Memory B cell (primary cell): ENCODE measurements around the gene ZNF792.
"Not testable (repeated sequence)": the region's sequence is repeated elsewhere in the genome, so short reads cannot be mapped to it uniquely, and the experiment has no call there.

ENCODE experiments used
- ATAC-seq: fragments of 150-1000 bp; cut with Tn5 transposase; 2 replicates; pipeline ENCODE4 v1.10.0; 2021; ENCODE audit warnings: low read depth, mild to moderate bottlenecking, moderate library complexity
- DNase-seq, 2 donors: peaks; one replicate each; pipeline ENCODE4 v3.0.0; 2022; ENCODE audit warnings: low spot score in 2 of 2
- H3K27ac Mint-ChIP-seq: one replicate; pipeline ENCODE4 v1.8.0; 2022; ENCODE audit warnings: mild to moderate bottlenecking, moderate library complexity, mixed read lengths
- H3K27me3 Mint-ChIP-seq: one replicate; pipeline ENCODE4 v1.8.0; 2022; ENCODE audit warnings: mixed read lengths
- H3K36me3 Mint-ChIP-seq: one replicate; pipeline ENCODE4 v1.8.0; 2022; ENCODE audit warnings: mild to moderate bottlenecking, mixed read lengths
- H3K4me1 Mint-ChIP-seq: one replicate; pipeline ENCODE4 v1.8.0; 2022; ENCODE audit warnings: mixed read lengths
- H3K4me3 Mint-ChIP-seq: one replicate; pipeline ENCODE4 v1.8.0; 2022; ENCODE audit warnings: mild to moderate bottlenecking, moderate library complexity, mixed read lengths
- H3K9me3 Mint-ChIP-seq: one replicate; pipeline ENCODE4 v1.8.0; 2022; ENCODE audit warnings: mixed read lengths

The ZNF792 gene

DNA sequence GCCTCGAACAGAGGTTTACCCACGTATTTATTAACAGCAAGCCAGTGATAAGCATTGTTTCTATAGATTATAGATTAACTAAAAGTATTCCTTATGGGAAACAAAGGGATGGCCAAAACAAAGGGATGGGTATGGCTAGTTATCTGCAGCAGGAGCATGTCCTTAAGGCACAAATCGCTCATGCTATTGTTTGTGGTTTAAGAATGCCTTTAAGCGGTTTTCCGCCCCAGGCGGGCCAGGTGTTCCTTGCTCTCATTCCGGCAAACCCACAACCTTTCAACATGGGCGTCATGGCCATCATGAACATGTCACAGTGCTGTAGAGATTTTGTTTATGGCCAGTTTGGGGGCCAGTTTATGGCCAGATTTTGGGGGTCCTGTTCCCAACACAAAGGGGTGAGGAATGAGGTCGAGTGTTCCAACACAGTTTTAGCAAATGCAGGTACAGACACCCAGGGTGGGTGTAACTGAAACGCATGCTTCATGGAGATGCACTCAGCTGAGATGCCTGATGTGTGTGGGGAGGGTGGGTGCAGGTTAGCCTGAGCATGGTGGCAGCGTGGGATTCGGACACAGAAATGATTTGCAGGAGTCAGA, 6.3 kb upstream of the ZNF792 start:
- not testable (repeated sequence) for H3K27ac Mint-ChIP-seq, H3K36me3 Mint-ChIP-seq, H3K4me3 Mint-ChIP-seq, H3K4me1 Mint-ChIP-seq, DNase-seq, H3K9me3 Mint-ChIP-seq, ATAC-seq, H3K27me3 Mint-ChIP-seq

DNA sequence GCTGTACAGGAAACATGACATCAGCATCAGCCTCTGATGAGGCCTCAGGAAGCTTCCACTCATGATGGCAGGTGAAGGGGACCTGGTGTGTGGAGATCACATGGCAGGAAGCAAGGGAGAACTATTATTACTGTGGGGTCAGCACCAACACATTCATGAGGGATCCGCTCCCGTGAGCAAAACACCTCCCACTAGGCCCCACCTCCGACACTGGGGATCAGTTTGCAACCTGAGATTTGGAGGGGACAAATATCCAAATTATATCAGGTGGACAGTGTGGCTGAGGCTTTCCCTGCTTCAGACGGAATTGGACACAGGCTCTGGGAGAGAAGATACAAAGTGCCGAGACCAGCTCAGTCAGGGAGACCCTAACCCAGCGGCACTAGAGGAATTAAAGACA, 5.7 kb upstream of the ZNF792 start:
- ATAC-seq = no peak
- Mint-ChIP-seq H3K27me3 (peaks cover 6% of the 10 kb centered on the region), H3K4me1 (peaks cover 5% of the 10 kb centered on the region), H3K36me3 (peaks cover 4% of the 10 kb centered on the region), H3K27ac (no peak overlapping the region), H3K4me3 (no peak overlapping the region), H3K9me3 (peaks cover 5% of the 10 kb centered on the region)
- no peak for DNase-seq

DNA sequence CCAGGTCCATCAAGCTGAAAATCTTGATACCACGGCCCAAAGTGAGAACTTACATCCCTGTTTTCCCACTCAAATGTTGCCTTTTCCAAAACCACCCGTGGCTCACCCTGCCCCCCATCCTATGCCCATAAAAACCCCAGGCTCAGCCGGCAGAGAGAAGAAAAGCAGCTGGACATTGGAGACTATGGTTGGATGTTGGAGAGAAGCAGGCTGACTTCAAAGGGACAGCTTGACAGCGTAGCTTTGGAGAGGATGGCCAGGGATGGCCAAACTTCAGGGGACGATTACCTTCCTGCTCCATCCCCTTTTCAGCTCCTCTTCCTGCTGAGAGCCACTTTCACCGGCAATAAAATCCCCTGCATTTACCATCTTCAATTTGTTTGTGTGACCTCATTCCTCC, 3.5 kb upstream of the ZNF792 start:
- ATAC-seq (no peak), DNase-seq (no peak)
- no peak overlapping the region for H3K4me3 Mint-ChIP-seq
- peaks cover 6% of the 10 kb centered on the region for H3K27me3 Mint-ChIP-seq
- no peak overlapping the region for H3K27ac Mint-ChIP-seq
- H3K36me3 Mint-ChIP-seq = peaks cover 7% of the 10 kb centered on the region
- peaks cover 8% of the 10 kb centered on the region for H3K4me1 Mint-ChIP-seq
- peaks cover 9% of the 10 kb centered on the region for H3K9me3 Mint-ChIP-seq

DNA sequence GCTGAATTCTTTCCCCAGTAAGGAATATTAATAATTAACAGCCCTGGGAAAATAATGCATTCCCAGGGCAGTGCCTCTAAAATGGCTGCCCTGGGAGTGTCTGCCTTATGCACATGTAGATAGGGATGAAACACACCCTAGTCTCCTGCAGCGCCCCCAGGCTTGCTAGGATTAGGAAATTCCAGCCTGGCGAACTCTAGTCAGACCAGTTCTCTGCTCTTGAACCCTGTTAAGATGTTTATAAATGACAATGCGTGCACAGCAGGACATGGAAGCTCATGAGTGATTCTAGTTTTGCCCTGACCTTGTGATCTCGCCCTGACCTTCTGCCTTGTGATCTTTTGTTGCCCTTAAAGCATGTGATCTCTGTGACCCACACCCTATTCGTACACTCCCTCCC, 1.5 kb upstream of the ZNF792 start:
- Mint-ChIP-seq H3K4me3 (peak overlapping the region; percentile 24), H3K36me3 (peaks cover 23% of the 10 kb centered on the region), H3K4me1 (peaks cover 22% of the 10 kb centered on the region), H3K9me3 (peaks cover 19% of the 10 kb centered on the region)
- H3K27me3 Mint-ChIP-seq, H3K27ac Mint-ChIP-seq, ATAC-seq, DNase-seq: not testable (repeated sequence)

DNA sequence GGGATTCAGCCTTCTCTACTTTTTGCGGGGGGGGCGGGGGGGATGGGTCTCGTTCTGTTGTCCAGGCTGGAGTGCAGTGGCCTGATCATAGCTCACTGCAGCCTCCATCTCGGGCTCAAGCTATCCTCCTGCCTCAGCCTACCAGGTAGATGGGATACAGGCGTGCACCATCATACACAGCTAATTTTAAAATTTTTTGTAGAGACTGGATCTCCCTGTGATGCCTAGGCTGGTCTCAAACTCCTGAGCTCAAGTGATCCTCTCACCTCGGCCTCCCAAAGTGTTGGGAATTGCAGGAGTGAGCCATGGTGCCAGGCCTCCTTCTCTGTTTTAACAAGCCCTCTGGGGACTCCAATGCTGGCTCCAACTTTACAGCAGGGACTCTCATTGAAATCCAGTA, 569 bp upstream of the ZNF792 start:
- Mint-ChIP-seq H3K36me3 (peaks cover 32% of the 10 kb centered on the region), H3K27me3 (peaks cover 3% of the 10 kb centered on the region), H3K4me1 (peaks cover 25% of the 10 kb centered on the region), H3K4me3 (no peak overlapping the region), H3K9me3 (peaks cover 26% of the 10 kb centered on the region), H3K27ac (no peak overlapping the region)
- no peak for ATAC-seq
- no peak for DNase-seq

DNA sequence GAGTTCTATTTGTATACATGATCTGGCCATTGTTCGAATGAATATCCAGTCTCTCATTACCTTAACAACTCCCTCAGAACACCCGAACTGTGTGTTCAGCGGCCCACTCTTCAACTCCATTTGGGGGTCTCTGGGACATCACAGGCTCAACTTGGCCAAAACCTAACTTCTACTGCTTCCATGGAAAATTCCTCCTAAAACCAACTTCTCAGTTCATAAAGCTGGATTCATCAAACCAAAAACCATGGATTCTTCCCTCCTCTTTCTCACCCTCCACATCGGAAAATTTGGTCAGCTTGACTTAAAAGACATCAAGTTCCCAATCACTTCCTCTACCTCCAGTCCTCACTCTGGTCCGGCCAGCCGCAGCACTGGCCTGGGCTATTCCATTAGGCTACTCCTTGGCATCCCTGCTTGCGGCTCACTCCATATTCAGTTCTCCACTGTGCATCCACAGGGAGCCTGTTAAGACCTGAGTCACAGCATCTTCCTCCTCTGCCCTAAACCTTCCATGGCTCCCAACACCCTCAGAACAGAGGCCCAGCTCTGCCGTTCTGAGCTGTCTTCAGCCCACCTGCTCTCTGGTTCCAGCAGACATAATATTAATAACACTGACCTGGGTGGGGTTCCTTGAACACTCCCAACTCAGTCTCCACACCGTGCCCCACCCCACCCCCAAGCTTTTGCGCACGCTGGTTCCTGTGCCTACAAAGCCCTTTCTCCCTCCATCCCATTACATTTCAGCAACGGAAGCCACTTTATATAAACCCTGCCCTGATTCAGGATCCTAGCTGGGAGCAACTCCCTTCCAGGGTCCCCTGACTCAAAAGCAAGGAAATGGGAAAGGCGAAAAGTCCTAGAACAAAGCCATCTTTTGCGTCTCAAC, 1.1 kb downstream of the ZNF792 start:
- H3K27me3 Mint-ChIP-seq = no peaks in the 10 kb centered on the region

DNA sequence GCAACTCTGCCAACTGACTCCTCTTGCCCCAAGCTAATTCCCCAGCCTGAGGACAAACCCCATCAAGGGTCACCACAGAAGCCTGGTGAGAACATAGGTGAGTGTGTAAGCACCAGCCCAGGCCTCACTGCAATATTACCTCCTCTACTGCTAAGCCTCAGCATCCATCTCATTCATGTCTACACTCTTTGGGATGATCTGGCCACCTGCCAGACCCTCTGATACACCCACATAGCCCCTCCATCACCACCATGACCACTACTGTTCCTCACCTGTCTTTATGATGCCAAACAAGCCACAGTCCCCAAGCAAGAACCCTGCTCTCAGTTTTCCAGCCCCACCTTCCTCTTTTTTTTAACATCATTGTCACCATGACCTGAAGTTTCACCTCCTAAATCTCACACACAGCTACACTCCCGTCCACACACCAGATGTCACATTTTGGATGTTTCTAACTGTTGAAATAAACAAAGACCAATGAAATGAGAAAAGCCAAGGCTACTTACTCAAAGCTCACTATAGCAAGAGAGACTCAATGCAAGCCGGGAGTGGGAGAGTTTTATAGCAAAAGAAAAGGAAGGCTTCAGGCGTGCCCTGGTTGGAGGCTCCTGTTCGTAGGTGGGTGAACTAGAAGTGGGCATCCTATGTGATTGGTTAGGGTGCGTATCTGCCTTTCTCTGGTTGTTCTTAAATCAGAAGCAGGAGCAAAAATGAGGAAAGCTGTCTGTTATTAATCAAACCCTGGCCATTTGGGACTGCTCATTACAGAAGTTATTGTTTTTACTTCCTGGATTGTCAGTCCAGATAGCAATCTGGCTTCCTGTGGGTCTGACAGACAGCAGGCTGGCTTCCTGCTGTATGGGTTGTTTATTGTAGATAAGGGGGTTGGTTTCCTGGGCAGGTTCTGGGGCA, 2.0 kb downstream of the ZNF792 start:
- peaks cover 49% of the 10 kb centered on the region for H3K36me3 Mint-ChIP-seq
- H3K4me3 Mint-ChIP-seq = peak overlapping the region; percentile 92
- H3K9me3 Mint-ChIP-seq = peaks cover 27% of the 10 kb centered on the region
- DNase-seq (no peak), ATAC-seq (no peak)
- H3K4me1 Mint-ChIP-seq = peaks cover 25% of the 10 kb centered on the region
- no peaks in the 10 kb centered on the region for H3K27me3 Mint-ChIP-seq
- peak overlapping the region; percentile 33 for H3K27ac Mint-ChIP-seq

More for the DNA sequence above, 1.1 kb downstream of the ZNF792 start:
- Mint-ChIP-seq H3K4me1 (peaks cover 25% of the 10 kb centered on the region), H3K4me3 (peak overlapping the region; percentile 92), H3K9me3 (peaks cover 25% of the 10 kb centered on the region), H3K27ac (peak overlapping the region; percentile 79), H3K36me3 (peaks cover 42% of the 10 kb centered on the region)
- no peak for ATAC-seq
- DNase-seq = no peak

DNA sequence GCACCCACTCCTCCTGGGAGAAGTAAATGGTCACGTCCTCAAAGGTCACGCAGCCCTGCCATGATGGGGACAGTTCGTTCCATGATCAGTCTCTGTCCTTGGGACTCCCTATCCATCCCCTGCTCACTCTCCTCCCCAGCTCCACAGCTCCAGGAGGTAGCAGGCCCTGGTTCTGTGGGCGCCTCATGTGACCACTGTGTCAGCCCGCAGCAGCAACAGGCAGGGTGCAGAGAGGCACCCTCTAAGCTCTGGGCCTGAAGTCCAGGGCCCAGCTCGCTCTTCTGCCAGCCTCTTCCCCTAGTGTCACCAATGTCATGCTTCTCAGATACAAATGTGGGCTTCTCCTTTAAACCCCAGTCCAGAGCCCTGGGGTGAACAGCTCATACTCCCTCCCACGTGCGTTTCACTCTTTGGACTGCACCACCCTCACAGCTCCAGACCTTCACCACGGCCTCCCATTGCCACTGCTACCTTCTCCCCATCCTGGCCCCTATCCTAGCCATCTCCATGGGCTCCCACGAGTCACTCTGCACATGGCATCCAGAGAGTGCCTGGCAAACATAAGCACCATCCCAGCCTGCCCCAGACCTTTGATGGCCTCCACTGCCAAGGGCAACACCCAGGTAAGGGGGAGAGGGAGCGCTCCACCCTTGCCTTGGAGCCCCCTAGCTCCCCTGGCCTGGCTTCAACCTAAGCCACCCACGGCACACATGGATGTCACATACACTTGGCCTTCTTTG, 2.9 kb downstream of the ZNF792 start:
- H3K27me3 Mint-ChIP-seq = no peaks in the 10 kb centered on the region
- peaks cover 55% of the 10 kb centered on the region for H3K36me3 Mint-ChIP-seq
- no peak overlapping the region for H3K27ac Mint-ChIP-seq
- DNase-seq (no peak), ATAC-seq (no peak)
- H3K4me3 Mint-ChIP-seq = no peak overlapping the region
- H3K4me1 Mint-ChIP-seq = peaks cover 25% of the 10 kb centered on the region
- H3K9me3 Mint-ChIP-seq = peaks cover 29% of the 10 kb centered on the region

DNA sequence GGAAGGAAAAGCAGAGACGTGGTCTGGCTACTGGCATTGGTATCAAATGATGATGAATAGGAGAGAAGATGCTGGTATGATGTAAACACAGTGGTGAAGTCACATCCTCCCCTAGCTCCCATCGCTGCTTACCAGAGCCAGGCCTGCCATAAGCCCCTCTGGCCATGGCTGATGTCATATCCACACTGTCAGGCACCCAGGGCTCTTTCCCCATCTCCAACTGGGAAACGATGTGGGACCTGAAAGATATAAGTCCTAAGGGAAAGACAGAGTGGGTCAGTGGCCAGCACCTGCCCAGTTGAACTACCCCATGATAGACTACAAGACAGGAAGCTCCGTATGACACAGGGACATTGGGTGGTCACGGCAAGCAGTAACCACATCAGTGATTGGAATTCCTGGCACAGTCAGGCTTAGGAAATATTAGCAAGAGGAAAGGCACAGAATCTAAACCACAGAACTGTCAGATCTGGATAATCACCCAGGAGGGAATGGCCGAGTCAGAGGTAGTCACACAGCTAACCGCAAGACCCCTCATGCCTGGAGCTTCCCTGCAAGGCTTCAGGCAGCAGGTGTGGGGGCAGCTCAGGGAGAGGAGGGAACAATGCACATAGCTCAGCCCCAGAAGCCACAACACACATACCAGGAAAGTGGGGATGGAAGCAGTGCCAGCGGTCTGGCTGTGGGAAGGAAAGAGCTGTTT, 3.8 kb downstream of the ZNF792 start:
- Mint-ChIP-seq H3K9me3 (peaks cover 34% of the 10 kb centered on the region), H3K27ac (no peak overlapping the region), H3K36me3 (peaks cover 60% of the 10 kb centered on the region), H3K4me3 (no peak overlapping the region), H3K27me3 (no peaks in the 10 kb centered on the region), H3K4me1 (peaks cover 25% of the 10 kb centered on the region)
- DNase-seq (no peak), ATAC-seq (no peak)

DNA sequence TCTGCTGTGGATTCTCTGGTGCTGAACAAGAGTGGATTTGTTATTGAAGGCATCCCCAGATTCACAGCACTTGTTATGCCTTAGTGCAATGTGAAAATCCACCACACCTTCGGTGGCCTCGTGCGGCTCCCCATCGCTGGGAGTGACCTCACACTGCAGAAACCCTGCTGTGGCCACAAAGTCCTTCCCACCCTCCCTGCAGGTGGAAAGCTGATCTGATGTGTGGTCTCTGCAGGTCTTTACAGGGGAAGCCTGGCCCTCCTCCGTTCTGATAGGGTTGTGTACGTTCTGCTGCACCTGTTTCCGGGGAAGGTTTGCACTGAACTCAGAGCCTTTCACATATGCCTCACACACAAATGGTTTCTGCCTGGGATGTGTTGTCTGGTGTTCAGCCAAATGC, 5.0 kb downstream of the ZNF792 start:
- no peaks in the 10 kb centered on the region for H3K27me3 Mint-ChIP-seq
- no peak for ATAC-seq
- no peak overlapping the region for H3K4me3 Mint-ChIP-seq
- no peak for DNase-seq
- peaks cover 65% of the 10 kb centered on the region for H3K36me3 Mint-ChIP-seq
- no peak overlapping the region for H3K27ac Mint-ChIP-seq
- peaks cover 25% of the 10 kb centered on the region for H3K4me1 Mint-ChIP-seq
- H3K9me3 Mint-ChIP-seq = peaks cover 37% of the 10 kb centered on the region

DNA sequence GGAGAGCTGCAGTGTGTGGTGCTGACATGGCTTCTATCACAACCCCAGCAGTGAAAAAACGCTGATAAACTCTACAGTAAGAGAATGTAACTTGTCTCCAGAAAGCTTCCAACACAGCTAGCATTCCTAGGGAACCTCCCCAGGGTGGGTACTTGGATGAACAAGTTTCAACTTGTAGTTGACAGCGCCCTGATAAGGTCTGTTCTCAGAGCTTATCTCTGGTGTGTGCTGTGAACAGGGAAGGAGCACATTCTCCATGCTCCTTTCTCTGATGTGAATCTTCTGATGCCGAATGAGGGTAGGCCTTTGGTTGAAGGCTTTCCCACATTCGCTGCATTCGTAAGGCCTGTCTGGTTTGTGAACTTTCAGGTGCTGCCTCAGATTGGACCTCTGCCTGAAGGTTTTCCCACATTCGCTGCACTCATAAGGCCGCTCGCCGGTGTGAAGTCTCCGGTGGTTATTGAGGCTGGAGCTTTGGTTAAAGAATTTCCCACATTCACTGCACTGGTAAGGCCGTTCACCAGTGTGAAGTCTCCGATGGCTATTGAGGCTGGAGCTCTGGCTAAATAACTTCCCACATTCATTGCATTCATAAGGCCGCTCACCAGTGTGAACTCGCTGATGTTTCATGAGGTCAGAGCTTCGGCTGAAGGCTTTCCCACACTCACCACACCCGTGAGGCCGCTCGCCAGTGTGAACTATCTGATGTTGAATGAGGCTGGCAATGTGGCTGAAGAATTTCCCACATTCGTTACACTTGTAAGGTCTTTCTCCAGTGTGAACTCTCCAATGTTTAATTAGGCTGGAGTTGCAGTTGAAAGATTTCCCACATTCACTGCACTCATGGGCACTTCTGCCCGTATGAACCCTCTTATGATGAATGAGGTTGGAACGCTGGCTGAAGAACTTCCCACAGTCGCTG, 5.9 kb downstream of the ZNF792 start:
- no peak overlapping the region for H3K4me3 Mint-ChIP-seq
- peaks cover 22% of the 10 kb centered on the region for H3K4me1 Mint-ChIP-seq
- peaks cover 37% of the 10 kb centered on the region for H3K9me3 Mint-ChIP-seq
- no peaks in the 10 kb centered on the region for H3K27me3 Mint-ChIP-seq
- H3K36me3 Mint-ChIP-seq = peaks cover 72% of the 10 kb centered on the region
- DNase-seq (no peak), ATAC-seq (no peak)
- H3K27ac Mint-ChIP-seq = no peak overlapping the region

DNA sequence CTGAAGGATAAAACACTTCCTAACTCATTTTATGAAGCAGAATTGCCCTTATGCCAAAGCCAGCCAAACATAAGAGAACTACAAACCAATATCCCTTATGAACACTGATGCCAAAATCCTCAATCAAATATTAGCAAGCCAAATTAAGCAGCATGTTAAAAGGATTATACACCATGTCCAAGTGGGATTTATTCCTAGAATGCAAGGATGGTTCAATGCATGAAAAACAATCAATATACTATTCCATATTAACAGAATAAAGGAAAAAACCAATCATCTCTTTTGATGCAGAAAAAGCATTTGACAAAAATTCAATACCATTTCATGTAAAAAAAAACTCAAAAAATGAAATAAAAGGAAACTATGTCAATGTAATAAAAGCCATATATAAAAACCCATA, 10.9 kb downstream of the ZNF792 start:
- Mint-ChIP-seq H3K27me3 (no peaks in the 10 kb centered on the region), H3K4me1 (no peaks in the 10 kb centered on the region), H3K36me3 (peaks cover 55% of the 10 kb centered on the region), H3K4me3 (no peak overlapping the region), H3K27ac (no peak overlapping the region), H3K9me3 (peaks cover 32% of the 10 kb centered on the region)
- no peak for DNase-seq
- no peak for ATAC-seq
